Measurements from ENCODE around the gene SLC9A9. TPM values are rescaled to one million over a fixed set of nuclear protein-coding genes. Genes with fewer than 3 reads are reported as not detected.

The SLC9A9 gene
- total and polyA plus RNA-seq, 10 donors = 10.8 to 58.2 (median 44.7) TPM

DNA sequence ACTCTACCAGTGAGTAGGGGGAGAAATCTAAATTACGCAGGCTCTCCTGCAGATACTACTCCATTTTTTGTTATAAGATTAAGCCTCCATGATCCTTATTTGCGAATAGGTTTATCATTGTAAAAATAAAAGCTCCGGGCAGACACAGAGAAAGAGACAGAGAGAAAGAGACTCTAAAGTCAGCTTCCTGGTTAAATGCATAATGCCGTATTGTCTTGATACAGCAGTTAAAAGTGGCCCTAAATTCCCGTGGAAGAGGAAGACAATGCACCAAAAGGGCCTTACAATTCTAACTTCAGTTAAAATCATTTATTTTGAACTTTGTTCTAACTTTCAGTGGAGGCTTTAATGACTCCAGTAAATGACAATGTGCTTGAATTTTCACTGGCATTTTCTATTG, 98.3 kb downstream of the SLC9A9 start:
- H3K27me3 ChIP-seq (replicated peaks in 1 of 7) = no peaks in the 10 kb centered on the region
- WGBS, 5 donors = 90 to 92% (median 91%) methylated on average over 5 of the region's 5 CpGs
- no peaks in the 10 kb centered on the region for H3K36me3 ChIP-seq
- TF ChIP-seq, protein P1, sequence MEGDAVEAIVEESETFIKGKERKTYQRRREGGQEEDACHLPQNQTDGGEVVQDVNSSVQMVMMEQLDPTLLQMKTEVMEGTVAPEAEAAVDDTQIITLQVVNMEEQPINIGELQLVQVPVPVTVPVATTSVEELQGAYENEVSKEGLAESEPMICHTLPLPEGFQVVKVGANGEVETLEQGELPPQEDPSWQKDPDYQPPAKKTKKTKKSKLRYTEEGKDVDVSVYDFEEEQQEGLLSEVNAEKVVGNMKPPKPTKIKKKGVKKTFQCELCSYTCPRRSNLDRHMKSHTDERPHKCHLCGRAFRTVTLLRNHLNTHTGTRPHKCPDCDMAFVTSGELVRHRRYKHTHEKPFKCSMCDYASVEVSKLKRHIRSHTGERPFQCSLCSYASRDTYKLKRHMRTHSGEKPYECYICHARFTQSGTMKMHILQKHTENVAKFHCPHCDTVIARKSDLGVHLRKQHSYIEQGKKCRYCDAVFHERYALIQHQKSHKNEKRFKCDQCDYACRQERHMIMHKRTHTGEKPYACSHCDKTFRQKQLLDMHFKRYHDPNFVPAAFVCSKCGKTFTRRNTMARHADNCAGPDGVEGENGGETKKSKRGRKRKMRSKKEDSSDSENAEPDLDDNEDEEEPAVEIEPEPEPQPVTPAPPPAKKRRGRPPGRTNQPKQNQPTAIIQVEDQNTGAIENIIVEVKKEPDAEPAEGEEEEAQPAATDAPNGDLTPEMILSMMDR (IDR thresholded peaks at IDR 0.05 in 8 of 11, conservative IDR thresholded peaks at IDR 0.05 in 3 of 11) = no peak
- no peak for TF ChIP-seq POLR2AphosphoS5 (IDR thresholded peaks at IDR 0.05)
- no peak for TF ChIP-seq POLR2A (IDR thresholded peaks at IDR 0.05)
- no peaks in the 10 kb centered on the region for H3K9me3 ChIP-seq
- H3K27ac ChIP-seq = no peak overlapping the region
- DNase-seq = no peak
- no peak overlapping the region for H3K4me3 ChIP-seq
- H3K4me1 ChIP-seq = peaks cover 0 to 25% (median 2%) of the 10 kb centered on the region in 6 donors
- intact Hi-C loops (cut with DNase I; ENCODE audit: low total_unique reads) = no loop called here

DNA sequence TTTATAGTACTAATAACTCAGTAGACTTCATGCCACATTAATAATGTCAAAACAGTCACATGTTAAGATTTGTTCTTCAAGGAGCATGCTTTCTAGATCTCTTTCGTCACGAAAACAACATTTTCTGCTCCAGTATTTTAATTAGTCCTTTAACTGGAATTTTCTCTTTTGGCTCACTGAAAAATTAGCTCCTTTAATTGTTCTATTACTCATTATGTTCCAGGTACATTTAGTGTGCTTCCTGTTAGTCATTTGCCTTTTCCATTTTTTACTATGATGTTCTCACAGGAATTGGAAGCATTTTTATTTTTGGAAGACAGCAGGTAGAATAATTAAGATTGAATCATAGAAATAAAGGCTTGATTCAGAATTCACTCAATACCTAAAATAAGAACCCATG, 111.2 kb downstream of the SLC9A9 start:
- H3K36me3 ChIP-seq = peaks cover 0 to 7% (median 0%) of the 10 kb centered on the region in 6 donors
- peaks cover 0 to 24% (median 19%) of the 10 kb centered on the region in 8 donors for H3K9me3 ChIP-seq
- WGBS, 5 donors = 96 to 99% (median 98%) methylated on average over 2 of the region's 2 CpGs
- no peak overlapping the region for H3K27ac ChIP-seq
- no peak overlapping the region for H3K4me3 ChIP-seq
- H3K4me1 ChIP-seq = no peaks in the 10 kb centered on the region
- no peak for TF ChIP-seq POLR2A (IDR thresholded peaks at IDR 0.05)
- TF ChIP-seq, protein P1 (IDR thresholded peaks at IDR 0.05 in 8 of 11, conservative IDR thresholded peaks at IDR 0.05 in 3 of 11) = no peak
- TF ChIP-seq POLR2AphosphoS5 (IDR thresholded peaks at IDR 0.05) = no peak
- intact Hi-C loops (cut with DNase I; ENCODE audit: low total_unique reads) = no loop called here
- H3K27me3 ChIP-seq (replicated peaks in 1 of 7) = no peaks in the 10 kb centered on the region
- DNase-seq = no peak

DNA sequence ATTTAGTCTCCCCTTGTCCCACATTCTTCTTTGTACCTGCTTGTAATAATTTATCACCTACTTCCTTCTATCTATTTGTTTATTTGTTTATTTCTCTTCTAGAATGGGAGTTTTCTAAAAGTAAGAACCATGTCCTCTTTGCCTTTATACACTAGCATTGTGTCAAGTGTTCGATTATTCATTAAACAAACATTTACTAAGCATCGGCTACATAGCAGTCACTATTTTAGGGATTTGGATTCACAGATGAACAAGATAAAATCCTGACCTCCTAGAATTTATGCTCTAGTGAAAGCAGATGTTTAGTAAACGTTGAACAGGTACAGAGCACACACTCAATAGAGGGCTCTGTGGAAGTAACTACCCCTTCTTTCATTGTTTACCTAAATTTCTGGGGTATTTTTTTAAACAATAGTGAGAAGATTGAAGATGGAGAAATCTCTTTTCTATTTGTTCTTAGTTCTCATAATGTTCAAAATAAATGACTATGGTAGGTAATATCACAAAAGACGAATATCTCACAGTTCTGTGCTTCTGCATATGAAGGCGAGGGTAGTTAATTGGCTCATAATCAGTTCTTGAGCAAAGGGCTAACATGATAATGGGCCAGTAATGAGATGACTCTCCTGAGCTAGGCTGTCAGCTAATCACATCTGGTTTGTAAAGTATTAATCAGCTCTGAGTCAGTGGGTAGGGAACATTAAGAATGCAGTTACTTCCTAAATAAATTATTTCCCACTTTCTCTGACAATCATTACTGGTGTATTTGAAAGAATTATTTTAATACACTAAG, 111.9 kb downstream of the SLC9A9 start:
- H3K27me3 ChIP-seq (replicated peaks in 1 of 7) = no peaks in the 10 kb centered on the region
- peaks cover 0 to 7% (median 0%) of the 10 kb centered on the region in 6 donors for H3K36me3 ChIP-seq
- DNase-seq = no peak
- TF ChIP-seq POLR2A (IDR thresholded peaks at IDR 0.05) (no peak), POLR2AphosphoS5 (IDR thresholded peaks at IDR 0.05) (no peak)
- TF ChIP-seq, protein P1 (IDR thresholded peaks at IDR 0.05 in 8 of 11, conservative IDR thresholded peaks at IDR 0.05 in 3 of 11) = no peak
- H3K27ac ChIP-seq = no peak overlapping the region
- peaks cover 0 to 17% (median 16%) of the 10 kb centered on the region in 8 donors for H3K9me3 ChIP-seq
- intact Hi-C loops (cut with DNase I; ENCODE audit: low total_unique reads) = no loop called here
- no peaks in the 10 kb centered on the region for H3K4me1 ChIP-seq
- no peak overlapping the region for H3K4me3 ChIP-seq
- WGBS, 5 donors = 80 to 95% (median 86%) methylated on average over 5 of the region's 5 CpGs

DNA sequence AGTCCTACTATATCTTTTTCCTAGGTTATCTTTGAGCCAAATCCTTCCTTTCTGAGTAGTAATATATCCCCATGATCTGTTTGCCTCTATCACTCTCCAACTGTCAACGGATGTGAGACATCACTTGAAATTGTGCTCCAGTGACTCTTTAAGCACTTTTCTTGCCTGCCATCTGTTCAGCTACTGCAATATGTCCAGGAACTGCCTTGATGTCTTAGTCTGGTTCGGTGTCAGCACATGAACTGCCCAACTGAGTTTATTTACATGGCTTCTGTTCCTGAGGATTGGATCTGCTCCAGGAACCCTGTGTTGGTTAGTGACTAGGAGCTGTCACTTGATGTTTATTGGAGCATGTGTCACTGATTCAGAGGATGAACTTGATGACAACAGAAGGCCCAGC, 116.5 kb downstream of the SLC9A9 start:
- WGBS, 5 donors = 78 to 94% (median 88%) methylated on average over 2 of the region's 2 CpGs
- Histone ChIP-seq H3K27ac (no peak overlapping the region), H3K4me3 (no peak overlapping the region), H3K36me3 (peaks cover 0 to 7% (median 0%) of the 10 kb centered on the region in 6 donors), H3K9me3 (no peaks in the 10 kb centered on the region), H3K27me3 (replicated peaks in 1 of 7) (no peaks in the 10 kb centered on the region), H3K4me1 (no peaks in the 10 kb centered on the region)
- intact Hi-C loops (cut with DNase I; ENCODE audit: low total_unique reads) = no loop called here
- TF ChIP-seq, protein P1 (IDR thresholded peaks at IDR 0.05 in 8 of 11, conservative IDR thresholded peaks at IDR 0.05 in 3 of 11) = no peak
- TF ChIP-seq POLR2A (IDR thresholded peaks at IDR 0.05) (no peak), POLR2AphosphoS5 (IDR thresholded peaks at IDR 0.05) (no peak)
- no peak for DNase-seq
